KOPT-K1 (cell line): ENCODE results near the gene HAGH.

Experiments
- H3K27ac ChIP-seq: fragments of 200-600 bp; sonication (generic); 2 replicates; pipeline ENCODE4 v1.5.1; 2016; ENCODE audit warnings: antibody characterized with exemption, mild to moderate bottlenecking, low read depth, low read length; ENCODE audit not compliant: poor library complexity, severe bottlenecking
- H3K36me3 ChIP-seq: fragments of 200-600 bp; sonication (generic); 2 replicates; pipeline ENCODE4 v1.5.1; 2017; ENCODE audit warnings: antibody characterized with exemption, mild to moderate bottlenecking, low read length, moderate library complexity; ENCODE audit not compliant: insufficient read depth
- H3K9me3 ChIP-seq: fragments of 200-600 bp; sonication (generic); 2 replicates; pipeline ENCODE4 v1.5.1; 2017; ENCODE audit warnings: antibody characterized with exemption, low read length, mild to moderate bottlenecking; ENCODE audit not compliant: insufficient read depth, poor library complexity, severe bottlenecking

The HAGH gene

DNA sequence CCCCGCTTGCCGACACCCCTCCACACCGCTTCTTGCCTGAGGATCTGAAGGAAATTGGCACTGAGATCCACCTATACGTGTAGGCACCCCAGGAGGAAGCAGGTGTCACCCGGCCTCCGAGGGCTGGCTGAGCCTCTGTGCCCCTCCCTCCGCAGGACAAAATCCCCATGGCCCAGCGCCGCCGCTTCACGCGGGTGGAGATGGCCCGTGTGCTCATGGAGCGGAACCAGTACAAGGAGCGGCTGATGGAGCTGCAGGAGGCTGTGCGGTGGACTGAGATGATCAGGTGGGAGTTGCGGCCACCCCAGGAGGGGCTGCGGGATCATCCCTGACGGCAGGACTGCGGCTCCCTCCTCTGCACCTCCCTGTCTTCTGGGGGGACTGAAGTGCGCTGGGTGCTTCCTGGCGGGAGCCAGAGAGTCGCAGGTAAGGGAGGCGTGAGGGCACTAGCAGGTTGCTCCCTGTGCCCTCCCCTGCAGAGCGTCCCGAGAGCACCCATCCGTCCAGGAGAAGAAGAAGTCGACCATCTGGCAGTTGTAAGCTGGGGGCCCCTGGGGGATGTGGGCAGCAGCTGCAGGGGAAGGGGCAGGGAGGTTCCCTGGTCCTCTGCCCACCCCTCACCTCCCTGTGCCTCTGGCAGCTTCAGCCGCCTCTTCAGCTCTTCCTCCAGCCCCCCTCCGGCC lies 64.3 kb downstream of the HAGH start:
- H3K36me3 ChIP-seq: peaks cover 85% of the 10 kb centered on the region
- no peak overlapping the region for H3K27ac ChIP-seq
- no peaks in the 10 kb centered on the region for H3K9me3 ChIP-seq

DNA sequence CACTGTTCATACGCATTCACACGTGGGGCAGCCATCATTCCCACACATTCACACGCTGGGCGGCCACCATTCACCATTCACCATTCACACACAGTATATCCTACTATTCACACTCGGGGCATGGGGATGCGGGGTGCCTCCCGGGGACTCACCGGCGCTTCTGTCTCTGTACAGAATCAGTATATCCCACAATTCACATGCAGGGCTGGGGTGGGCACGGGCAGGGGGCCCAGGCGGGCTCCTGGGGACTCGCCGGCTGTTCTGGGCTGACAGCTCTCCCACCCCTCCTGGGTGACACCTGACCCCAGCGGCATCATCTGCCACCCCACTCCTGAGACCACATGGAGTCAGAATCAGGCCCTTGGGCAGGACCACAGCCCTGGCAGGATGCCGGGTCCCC lies 64.9 kb downstream of the HAGH start:
- Histone ChIP-seq H3K36me3 (peaks cover 79% of the 10 kb centered on the region), H3K27ac (no peak overlapping the region), H3K9me3 (no peaks in the 10 kb centered on the region)

DNA sequence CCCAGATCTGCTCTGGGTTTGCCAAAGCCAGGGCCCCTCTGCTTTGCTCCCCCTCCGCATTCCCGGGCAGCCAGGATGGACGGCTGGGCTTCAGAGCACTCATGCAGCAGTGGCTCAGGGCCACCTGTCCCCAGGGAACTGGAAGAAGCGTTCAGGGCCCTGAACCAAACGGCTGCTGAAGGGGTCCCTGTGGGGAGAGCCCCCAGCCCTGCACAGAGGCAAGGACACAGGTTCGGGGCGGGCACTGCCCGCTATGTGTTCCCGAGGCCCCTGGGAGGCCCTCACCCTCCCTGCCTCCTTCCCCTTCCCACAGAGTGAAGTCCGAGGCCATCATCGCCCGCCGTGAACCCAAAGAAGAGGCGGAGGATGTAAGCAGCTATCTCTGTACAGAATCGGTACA lies 65.7 kb downstream of the HAGH start:
- no peaks in the 10 kb centered on the region for H3K9me3 ChIP-seq
- no peak overlapping the region for H3K27ac ChIP-seq
- peaks cover 70% of the 10 kb centered on the region for H3K36me3 ChIP-seq

DNA sequence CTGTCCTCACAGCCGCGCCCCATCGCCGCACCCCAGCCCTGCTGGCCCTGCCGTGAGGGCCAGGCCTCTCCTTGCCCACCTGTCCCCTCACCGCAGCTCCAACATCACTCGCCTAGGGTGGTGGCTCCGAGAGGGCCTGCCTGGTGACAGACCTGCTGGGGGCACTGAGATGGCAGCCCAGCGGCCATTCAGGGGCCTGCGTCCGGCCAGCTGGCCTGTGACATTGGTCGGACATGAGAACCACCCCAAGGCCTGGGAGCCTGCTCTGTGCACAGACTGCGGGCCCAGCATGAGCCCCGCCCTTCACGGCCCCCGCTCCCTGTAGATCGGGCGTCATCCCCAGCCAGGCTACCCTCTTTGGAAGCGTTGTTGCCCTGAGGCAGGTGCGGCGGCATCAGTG lies 67.1 kb downstream of the HAGH start:
- no peaks in the 10 kb centered on the region for H3K9me3 ChIP-seq
- peaks cover 63% of the 10 kb centered on the region; the same call in 1 of the 2 replicates for H3K36me3 ChIP-seq
- no peak overlapping the region for H3K27ac ChIP-seq

DNA sequence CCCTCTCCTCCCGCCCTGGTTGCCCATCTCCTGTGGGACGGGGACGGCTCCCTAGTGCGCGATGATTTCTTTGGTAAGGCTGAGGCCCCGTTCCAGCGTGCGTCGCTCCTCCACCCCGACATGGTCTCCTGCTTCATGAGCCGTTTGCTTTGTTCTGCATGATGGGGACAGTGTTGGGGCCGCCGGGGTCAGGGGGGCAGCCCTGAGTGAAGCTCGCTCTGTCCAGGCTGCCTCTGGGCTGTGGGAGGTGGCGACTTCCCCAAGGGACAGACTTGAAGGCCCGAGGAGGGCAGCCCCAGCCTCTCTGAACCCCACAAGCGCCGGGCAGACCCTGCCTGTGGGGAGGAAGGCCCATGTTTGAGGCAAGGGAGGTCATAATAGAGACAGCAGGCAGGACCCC lies 67.7 kb downstream of the HAGH start:
- Histone ChIP-seq H3K9me3 (no peaks in the 10 kb centered on the region), H3K36me3 (peaks cover 63% of the 10 kb centered on the region; the same call in 1 of the 2 replicates), H3K27ac (no peak overlapping the region)

DNA sequence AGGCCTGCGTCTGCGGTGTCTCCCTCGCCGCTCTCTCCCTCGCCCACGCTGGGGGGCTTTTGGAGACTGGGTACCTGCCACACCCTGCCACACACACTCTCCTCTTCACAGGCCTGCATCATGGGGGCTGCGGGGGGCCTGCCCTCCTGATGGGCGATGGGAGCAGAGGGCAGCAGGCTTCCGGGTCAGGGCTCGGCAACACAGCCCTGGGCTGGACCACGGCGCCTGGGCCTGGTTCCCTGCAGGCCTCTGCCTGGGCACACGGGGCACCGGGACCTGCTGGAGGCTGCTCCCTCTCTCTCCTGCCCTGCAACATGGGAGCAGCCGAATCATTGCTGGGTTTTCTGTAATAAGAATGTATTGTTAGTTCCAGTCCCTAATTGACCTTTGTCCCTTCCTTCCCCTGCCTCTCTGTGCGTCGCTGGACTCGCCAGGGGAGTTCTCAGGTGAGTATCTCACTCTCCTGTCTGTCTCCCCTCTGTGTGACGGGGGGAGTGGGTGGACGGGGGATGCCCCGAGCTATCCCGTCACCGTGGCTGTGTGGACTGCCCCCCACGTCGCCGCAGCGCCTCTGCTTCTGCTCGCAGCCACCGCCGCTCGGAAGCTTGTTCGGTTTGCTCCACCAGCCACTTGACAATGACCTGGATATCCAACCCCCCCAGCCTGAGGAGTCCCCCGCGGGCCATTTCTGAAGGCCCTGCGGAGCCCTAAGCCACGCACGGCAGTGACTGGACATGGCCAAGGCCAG lies 68.7 kb downstream of the HAGH start:
- Histone ChIP-seq H3K36me3 (peaks cover 62% of the 10 kb centered on the region; the same call in 1 of the 2 replicates), H3K27ac (peak overlapping the region; percentile 25), H3K9me3 (no peaks in the 10 kb centered on the region)
